GM18519 (cell line): ENCODE results near the gene GMPS.
"Not testable (repeated sequence)": the region's sequence is repeated elsewhere in the genome, so short reads cannot be mapped to it uniquely, and the experiment has no call there.

Experiments
- ATAC-seq: cut with Tn5 transposase; IDR thresholded peaks from one replicate; pipeline ENCODE4 v1.9.1; 2021; ENCODE audit warnings: mild to moderate bottlenecking, moderate library complexity; ENCODE audit not compliant: unreplicated experiment, low FRiP score

Gene GMPS

DNA sequence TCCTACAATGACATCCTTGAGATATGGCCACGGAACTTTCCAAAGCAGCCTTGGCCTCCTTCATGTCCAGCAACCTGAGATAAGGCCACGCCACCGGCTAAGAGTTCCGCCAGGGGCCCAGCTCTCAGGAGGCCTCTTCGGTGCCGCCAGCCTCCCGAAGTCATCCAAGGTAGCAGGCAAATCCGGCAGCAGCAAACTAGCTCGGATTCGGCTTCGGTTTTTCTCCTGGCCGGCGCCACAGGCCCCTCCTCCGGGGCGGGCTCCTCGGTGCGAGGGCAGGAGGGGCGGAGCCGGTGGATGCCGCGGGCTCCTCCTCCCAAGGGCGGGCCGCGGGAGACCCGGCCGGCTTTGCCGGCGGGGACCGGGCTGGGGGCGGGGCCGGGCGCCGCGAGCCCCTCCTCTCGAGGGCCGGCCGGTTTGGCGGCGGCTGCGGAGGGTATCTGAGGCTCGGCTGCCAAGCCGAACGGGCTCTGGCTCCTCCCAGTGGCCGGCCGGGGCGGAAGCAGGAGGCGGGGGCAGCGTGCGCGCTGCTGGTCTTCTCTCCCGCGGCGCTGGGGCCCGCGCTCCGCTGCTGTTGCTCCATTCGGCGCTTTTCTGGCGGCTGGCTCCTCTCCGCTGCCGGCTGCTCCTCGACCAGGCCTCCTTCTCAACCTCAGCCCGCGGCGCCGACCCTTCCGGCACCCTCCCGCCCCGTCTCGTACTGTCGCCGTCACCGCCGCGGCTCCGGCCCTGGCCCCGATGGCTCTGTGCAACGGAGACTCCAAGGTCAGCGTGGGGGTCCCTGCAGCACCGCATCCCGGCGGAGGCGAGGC lies at the start of gene GMPS:
GMPS (plus strand) TSS at position 518 of the 812 bp plus-strand sequence; CDS start at position 739, 221 bp downstream.
- peak; percentile 95 for ATAC-seq

DNA sequence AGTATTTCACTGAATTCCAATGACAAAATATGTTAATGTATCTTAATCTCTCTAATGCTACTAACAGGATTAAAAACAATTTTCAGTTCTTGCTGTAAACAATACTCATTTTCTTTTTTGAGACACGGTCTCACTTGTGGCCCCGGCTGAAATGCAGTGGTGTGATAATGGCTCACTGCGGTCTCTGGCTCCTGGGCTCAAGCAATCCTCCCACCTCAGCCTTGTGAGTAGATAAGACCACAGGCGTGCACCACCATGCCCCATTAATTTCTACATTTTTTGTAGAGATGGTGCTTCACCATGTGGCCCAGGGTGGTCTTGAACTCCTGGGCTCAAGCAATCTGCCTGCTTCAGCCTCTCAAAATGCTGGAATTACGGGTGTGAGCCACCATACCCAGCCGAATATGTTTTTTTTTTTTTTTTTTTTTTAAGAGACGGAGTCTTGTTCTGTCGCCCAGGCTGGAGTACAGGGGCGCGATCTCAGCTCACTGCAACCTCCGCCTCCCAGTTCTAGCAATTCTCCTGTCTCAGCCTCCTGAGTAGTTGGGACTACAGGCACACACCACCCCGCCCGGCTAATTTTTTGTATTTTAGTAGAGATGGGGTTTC lies 41.9 kb upstream of the GMPS start:
- ATAC-seq, result not testable (repeated sequence)

- no peak for ATAC-seq
Measured at GRCh38 chr3:155835341-155836071, 34.9 kb upstream of the GMPS start.

GRCh38 chr3:155843569-155843968 lies 26.9 kb upstream of the GMPS start:
- no peak for ATAC-seq

DNA sequence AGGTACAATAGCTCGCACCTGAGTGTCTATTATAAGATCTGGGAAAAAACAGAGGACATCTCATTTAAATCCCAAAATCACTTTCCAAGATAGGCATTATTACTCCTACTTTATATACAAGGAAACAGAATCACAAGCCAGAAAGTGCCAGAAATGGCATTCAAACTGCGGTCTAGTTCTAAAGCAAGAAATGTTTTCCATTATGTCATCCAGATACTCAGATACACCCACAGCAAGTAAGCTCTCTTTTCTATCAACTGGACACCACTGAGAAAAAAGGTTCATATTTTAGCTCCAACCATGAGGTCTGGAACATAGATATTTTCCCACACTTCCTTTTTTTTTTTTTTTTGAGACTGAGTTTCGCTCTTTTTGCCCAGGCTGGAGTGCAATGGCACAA lies 24.3 kb upstream of the GMPS start:
- ATAC-seq, result no peak

- no peak for ATAC-seq
Measured at GRCh38 chr3:155847993-155848392, 22.5 kb upstream of the GMPS start.

DNA sequence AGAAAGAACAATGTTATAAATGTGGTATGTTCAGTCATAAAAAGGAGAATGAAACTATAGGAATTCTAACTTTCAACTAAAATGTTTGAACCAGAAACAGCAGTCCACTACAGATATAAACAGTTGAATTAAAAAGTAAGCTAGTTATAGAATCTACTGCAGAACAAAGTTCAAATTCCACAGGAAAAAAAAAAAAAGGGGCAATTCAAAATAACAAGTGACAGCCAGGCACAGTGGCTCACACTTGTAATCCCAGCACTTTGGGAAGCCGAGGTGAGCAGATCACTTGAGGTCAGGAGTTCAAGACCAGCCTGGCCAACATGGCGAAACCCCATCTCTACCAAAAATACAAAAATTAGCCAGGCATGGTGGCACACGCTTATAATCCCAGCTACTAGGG lies 21.0 kb upstream of the GMPS start:
- not testable (repeated sequence) for ATAC-seq

GRCh38 chr3:155852341-155852740 lies 18.1 kb upstream of the GMPS start:
- no peak for ATAC-seq

DNA sequence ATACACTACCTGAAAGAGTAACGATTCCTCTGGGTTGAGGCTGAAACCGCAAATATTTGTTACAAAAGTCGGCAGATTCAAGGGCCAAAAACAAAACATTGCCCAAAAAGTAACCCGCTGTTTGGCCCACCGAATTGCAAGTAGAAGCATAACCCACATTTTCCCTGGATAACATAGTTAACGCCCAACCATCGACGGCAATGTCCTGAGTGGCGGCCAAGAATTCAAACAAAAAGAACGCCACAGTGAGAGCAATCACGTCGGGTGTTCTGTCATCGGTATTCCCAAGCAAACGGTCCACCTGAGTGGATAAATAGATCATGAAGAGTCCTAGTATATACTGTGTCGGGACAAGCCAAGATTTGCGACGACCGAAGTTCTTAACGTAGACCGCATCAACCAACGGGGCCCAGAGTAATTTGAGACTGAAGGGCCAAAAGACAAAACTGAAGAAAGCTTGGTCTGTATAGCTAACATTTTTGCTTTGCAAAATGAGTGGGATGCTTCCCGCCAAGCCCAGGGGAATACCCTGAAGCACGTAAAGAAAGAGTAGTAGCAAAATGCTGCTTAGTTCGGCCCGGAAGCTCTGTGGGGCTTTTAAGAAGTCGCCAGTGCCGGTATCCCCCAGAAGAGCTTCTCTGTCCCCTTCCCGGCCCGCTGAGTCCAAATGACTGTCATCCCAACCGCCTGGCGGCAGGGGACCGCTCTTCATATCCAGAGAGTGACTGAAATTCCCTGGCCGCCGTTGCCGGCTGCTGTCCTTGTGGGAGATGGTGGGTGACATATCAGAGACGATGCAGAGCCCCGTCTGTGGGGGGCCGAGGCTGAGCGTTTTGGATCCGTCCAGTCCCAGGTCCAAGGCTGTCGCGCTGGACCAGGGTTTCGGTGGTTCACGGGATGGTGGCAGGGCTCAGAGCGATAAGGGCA lies 17.0 kb upstream of the GMPS start:
- no peak for ATAC-seq

- peak; percentile 94 for ATAC-seq
Measured at GRCh38 chr3:155854141-155854940, 16.1 kb upstream of the GMPS start, which contains the start of gene SLC33A1. Gene SLC33A1, minus strand, starts transcription at chr3:155854427. Its CDS starts 430 bp downstream, at chr3:155853997.

DNA sequence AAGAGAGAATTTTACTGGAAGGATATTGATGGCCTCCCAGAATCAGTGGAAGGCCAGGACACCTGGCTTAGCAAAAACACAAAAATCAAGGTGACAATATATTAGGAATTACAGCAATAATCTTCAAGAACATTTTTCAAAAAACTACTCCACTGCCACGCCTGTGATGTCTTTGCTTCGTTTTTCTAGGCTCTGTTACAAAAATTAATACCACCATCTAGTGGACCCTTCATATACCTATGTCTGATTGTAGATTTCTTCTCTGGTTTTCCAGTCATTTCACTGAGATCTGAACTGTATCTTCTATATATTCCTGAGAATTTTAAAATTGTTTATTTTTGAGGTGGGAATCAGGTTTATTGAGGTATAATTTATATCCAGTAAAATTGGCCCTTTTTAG lies 10.6 kb upstream of the GMPS start:
- no peak for ATAC-seq

DNA sequence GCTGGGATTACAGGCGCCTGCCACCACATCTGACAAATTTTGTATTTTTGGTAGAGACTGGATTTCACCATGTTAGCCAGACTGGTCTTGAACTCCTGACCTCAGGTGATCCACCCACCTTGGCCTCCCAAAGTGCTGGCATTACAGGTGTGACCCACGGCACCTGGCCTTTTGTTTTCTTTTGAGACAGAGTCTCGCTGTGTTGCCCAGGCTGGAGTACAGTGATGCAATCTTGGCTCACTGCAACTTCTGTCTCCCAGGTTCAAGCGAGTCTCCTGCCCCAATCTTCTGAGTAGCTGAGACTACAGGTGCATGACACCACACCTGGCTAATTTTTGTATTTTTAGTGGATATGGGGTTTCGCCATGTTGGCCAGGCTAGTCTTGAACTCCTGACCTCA lies 10.0 kb upstream of the GMPS start:
- ATAC-seq, result not testable (repeated sequence)

DNA sequence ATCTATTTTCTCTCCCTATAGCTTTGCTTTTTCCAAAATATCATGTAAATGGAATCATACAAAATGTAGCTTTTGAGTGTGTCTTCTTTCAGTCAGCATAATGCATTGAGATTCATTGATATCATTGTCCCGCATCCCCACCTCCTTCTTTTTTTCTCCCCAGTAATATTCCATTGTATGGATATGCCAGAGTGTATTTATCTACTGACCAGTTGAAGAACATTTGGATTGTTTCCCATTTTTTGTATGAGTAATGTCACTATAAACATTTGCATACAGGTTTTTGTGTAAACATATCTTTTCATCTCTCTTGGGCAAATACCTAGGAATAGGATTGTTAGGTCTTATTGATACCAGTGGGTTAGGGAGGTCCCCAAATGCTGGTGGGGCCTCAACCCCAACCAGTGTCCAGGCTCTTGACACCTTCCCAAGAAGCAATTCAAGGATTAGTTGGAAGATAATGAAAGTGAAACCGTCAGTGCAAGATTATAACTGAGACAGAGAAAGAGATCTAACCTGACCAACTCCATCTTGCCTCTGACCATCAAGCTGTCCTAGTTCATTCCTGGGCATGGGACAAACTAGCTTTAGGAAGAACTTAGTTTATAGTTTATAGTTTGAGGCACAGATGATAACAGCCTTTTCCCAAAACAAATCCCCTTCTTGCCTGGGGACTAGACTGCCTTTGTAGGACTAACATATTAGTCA lies 8.8 kb upstream of the GMPS start:
- no peak for ATAC-seq

- not testable (repeated sequence) for ATAC-seq
Measured at GRCh38 chr3:155862290-155862982, 8.0 kb upstream of the GMPS start.

DNA sequence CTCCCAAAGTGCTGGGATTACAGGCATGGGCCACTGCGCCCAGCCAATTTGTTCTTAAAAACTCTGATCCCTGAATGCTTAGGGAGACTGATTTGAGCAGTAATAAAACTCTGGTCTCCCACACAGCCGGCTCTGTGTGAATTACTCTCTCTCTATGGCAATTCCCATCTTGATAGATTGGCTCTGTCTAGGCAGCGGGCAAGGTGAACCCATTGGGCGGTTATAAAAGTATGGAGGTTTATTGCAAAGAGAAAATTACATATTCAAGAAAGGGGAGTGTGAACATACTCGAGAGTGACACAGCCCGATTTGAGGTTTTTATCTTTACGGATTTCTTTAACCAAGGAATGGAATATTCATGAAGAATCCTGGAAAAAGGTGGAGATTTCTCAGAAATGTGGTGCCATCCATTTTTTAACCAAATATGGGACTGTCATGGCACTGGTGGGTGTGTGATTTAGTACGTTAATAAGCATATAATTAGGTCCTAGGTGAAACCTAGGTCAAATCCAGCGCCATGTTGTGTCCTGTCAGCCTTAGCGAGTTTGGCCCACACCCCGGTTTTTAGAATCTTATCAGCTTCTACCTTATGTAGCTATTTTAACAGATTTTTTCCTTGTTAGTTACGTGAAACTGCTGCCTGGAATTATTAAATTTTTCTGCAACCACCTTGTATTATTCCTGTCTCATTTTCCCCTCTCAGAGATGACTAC lies 7.2 kb upstream of the GMPS start:
- no peak for ATAC-seq

- ATAC-seq, result no peak
Measured at GRCh38 chr3:155869691-155870090, 759 bp upstream of the GMPS start.

DNA sequence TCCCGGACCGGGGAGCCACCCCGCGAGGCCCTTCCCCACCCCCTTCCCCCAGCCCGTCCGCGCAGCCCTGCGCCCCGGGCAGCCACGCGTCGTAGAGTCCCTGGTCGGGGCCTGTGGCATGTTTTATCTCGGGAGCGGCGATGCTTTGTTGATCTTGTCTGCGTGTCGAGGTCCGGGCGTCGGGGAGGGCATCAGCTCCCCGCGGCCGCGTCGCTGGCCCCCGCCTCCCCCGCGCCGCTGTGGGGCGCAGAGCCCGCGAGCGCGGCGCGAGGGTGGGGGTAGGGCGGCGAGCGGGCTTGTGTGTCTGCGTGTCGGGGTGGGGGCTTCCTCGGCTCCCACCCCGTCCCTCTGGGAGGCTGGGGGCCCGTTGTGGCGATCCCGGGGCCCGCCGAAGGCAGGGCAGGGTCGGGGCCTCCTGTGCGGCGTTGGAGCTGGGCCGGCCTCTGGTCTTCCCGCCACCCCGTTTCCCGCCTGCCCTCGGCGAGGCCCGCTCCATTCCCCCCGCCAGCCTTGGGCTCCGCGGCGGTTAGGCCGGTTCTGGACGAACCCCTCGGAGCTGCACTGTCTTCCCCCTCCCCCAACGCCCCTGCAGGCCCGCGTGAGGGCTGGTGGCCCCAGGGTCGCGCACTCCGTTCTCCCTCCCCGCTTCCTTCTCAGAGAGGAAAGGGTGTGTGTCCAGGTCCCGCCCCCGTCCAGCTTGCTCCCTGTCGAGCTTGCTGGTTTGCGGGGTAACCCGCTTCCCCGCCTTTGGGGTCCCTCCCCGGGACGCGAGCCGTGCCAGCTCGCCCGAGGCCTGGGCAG lies 695 bp downstream of the GMPS start:
- peak; percentile 11 for ATAC-seq
